Measurements from ENCODE around the gene CYTH4. TPM values are rescaled to one million over a fixed set of nuclear protein-coding genes. Genes with fewer than 3 reads are reported as not detected.

Gene CYTH4
- polyA plus RNA-seq, 1 donor from 2014 or later, result not detected

DNA sequence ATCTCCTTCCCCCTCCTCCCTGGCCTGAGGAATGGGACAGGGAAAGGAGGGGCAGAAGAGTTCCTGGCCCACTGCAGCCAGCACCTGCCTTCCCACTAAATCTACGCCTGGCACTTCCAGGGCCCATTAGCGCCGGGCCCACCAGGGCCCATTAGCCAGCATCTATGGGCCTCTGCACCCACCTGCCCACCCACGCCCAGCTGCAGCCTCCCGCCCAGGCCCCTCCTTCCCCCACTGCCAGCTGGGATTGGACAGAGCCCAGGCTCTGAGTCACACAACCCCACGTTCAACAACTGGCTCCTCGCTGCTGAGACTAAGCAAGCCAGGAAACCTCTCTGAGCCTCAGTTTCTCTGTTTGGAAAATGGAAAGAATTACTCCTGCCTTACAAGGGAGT lies 48.7 kb downstream of the CYTH4 start:
- Histone ChIP-seq H2AFZ (ENCODE audit: low read depth, low read length) (no peak overlapping the region), H3F3A (ENCODE audit: insufficient read depth, low read length, poor library complexity, severe bottlenecking) (no peaks in the 10 kb centered on the region), H3K9me3 (ENCODE audit: low read length) (no peaks in the 10 kb centered on the region), H3K9me2 (ENCODE audit: insufficient read depth, low read length) (no peaks in the 10 kb centered on the region), H3K9ac (ENCODE audit: low read length) (peak overlapping the region; percentile 15), H3K27ac (ENCODE audit: low read length) (no peak overlapping the region), H3K79me2 (replicated peaks; ENCODE audit: insufficient read depth, low read length) (no peaks in the 10 kb centered on the region), H4K20me1 (ENCODE audit: insufficient read depth) (no peaks in the 10 kb centered on the region), H3K4me3 (ENCODE audit: low read length) (peak overlapping the region; percentile 7), H3K4me2 (ENCODE audit: low read length) (no peak overlapping the region), H3K36me3 (ENCODE audit: insufficient read depth, low read length) (no peaks in the 10 kb centered on the region), H3K27me3 (ENCODE audit: insufficient read depth, low read depth, low read length) (peaks cover 48% of the 10 kb centered on the region)
- TF ChIP-seq, protein P1, sequence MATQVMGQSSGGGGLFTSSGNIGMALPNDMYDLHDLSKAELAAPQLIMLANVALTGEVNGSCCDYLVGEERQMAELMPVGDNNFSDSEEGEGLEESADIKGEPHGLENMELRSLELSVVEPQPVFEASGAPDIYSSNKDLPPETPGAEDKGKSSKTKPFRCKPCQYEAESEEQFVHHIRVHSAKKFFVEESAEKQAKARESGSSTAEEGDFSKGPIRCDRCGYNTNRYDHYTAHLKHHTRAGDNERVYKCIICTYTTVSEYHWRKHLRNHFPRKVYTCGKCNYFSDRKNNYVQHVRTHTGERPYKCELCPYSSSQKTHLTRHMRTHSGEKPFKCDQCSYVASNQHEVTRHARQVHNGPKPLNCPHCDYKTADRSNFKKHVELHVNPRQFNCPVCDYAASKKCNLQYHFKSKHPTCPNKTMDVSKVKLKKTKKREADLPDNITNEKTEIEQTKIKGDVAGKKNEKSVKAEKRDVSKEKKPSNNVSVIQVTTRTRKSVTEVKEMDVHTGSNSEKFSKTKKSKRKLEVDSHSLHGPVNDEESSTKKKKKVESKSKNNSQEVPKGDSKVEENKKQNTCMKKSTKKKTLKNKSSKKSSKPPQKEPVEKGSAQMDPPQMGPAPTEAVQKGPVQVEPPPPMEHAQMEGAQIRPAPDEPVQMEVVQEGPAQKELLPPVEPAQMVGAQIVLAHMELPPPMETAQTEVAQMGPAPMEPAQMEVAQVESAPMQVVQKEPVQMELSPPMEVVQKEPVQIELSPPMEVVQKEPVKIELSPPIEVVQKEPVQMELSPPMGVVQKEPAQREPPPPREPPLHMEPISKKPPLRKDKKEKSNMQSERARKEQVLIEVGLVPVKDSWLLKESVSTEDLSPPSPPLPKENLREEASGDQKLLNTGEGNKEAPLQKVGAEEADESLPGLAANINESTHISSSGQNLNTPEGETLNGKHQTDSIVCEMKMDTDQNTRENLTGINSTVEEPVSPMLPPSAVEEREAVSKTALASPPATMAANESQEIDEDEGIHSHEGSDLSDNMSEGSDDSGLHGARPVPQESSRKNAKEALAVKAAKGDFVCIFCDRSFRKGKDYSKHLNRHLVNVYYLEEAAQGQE (IDR thresholded peaks at IDR 0.05; ENCODE audit: borderline replicate concordance), result no peak
- TF ChIP-seq TAF1 (IDR thresholded peaks at IDR 0.05; ENCODE audit: low read depth) (no peak), EP300 (conservative IDR thresholded peaks at IDR 0.05; ENCODE audit: poor library complexity, severe bottlenecking) (no peak), POLR2AphosphoS5 (IDR thresholded peaks at IDR 0.05) (no peak), RAD21 (conservative IDR thresholded peaks at IDR 0.05) (no peak), EZH2 (IDR thresholded peaks at IDR 0.05; ENCODE audit: borderline replicate concordance, insufficient read depth, low read length, poor library complexity, severe bottlenecking) (no peak)
- TF ChIP-seq, protein P2, sequence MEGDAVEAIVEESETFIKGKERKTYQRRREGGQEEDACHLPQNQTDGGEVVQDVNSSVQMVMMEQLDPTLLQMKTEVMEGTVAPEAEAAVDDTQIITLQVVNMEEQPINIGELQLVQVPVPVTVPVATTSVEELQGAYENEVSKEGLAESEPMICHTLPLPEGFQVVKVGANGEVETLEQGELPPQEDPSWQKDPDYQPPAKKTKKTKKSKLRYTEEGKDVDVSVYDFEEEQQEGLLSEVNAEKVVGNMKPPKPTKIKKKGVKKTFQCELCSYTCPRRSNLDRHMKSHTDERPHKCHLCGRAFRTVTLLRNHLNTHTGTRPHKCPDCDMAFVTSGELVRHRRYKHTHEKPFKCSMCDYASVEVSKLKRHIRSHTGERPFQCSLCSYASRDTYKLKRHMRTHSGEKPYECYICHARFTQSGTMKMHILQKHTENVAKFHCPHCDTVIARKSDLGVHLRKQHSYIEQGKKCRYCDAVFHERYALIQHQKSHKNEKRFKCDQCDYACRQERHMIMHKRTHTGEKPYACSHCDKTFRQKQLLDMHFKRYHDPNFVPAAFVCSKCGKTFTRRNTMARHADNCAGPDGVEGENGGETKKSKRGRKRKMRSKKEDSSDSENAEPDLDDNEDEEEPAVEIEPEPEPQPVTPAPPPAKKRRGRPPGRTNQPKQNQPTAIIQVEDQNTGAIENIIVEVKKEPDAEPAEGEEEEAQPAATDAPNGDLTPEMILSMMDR (IDR thresholded peaks at IDR 0.05; ENCODE audit: poor library complexity, severe bottlenecking), result no peak

DNA sequence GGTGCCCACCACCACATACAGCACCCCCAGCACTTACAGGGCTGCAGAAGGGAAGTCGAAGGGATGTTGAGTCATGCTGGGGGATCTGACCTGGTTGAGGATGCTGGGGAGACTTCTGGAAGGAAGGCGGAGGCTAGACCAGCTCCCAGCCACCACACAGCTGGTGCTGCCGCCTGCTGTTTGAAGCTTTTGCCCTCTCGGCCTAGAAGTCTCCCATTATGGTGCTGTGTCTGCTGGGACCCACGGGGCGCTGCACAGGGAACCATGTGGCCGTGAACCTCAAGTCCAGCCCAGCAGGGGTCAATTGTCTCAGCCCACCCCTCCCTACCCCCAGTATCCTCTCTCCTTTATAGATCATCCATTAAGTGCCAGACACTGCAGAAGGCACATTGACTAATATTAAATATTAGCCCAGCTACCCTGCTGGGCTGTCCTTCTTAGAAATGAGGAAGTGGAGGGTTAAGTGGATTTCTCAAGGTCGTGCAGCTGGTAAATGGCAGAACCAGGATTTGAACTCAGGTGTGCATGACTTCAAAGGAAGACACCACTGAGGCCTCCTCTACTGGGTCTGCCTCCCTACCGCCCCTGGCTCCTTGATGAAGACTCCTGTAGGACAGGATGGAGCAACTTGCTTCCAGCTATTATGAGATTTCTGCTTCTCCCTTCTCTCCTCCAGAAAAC lies 49.7 kb downstream of the CYTH4 start:
- no peaks in the 10 kb centered on the region for H3K79me2 ChIP-seq (replicated peaks; ENCODE audit: insufficient read depth, low read length)
- H3K9ac ChIP-seq (ENCODE audit: low read length), result peak overlapping the region; percentile 2
- H3F3A ChIP-seq (ENCODE audit: insufficient read depth, low read length, poor library complexity, severe bottlenecking), result no peaks in the 10 kb centered on the region
- H3K9me3 ChIP-seq (ENCODE audit: low read length), result no peaks in the 10 kb centered on the region
- no peak overlapping the region for H3K4me3 ChIP-seq (ENCODE audit: low read length)
- H2AFZ ChIP-seq (ENCODE audit: low read depth, low read length), result no peak overlapping the region
- H3K36me3 ChIP-seq (ENCODE audit: insufficient read depth, low read length), result no peaks in the 10 kb centered on the region
- no peak overlapping the region for H3K27ac ChIP-seq (ENCODE audit: low read length)
- H4K20me1 ChIP-seq (ENCODE audit: insufficient read depth), result no peaks in the 10 kb centered on the region
- H3K9me2 ChIP-seq (ENCODE audit: insufficient read depth, low read length), result no peaks in the 10 kb centered on the region
- TF ChIP-seq TAF1 (IDR thresholded peaks at IDR 0.05; ENCODE audit: low read depth), result no peak
- no peak for TF ChIP-seq EP300 (conservative IDR thresholded peaks at IDR 0.05; ENCODE audit: poor library complexity, severe bottlenecking)
- H3K4me2 ChIP-seq (ENCODE audit: low read length), result no peak overlapping the region
- H3K27me3 ChIP-seq (ENCODE audit: insufficient read depth, low read depth, low read length), result peaks cover 46% of the 10 kb centered on the region

Data from neural cell (in vitro differentiated cells).